Bronchus fibroblast of lung (primary cell): ENCODE results near the gene TTBK2. TPM values are rescaled to one million over a fixed set of nuclear protein-coding genes. Genes with fewer than 3 reads are reported as not detected.

ENCODE experiments used
- total RNA-seq: library from RNA; depleted of rRNA; stranded (reverse); fragments of >200 nt; gene quantifications from 2 replicates; pipeline ENCODE4 v1.2.3, GENCODE V29; 2015

TTBK2 gene
- total RNA-seq: 2.4 and 3.5 TPM in 2 replicates

DNA sequence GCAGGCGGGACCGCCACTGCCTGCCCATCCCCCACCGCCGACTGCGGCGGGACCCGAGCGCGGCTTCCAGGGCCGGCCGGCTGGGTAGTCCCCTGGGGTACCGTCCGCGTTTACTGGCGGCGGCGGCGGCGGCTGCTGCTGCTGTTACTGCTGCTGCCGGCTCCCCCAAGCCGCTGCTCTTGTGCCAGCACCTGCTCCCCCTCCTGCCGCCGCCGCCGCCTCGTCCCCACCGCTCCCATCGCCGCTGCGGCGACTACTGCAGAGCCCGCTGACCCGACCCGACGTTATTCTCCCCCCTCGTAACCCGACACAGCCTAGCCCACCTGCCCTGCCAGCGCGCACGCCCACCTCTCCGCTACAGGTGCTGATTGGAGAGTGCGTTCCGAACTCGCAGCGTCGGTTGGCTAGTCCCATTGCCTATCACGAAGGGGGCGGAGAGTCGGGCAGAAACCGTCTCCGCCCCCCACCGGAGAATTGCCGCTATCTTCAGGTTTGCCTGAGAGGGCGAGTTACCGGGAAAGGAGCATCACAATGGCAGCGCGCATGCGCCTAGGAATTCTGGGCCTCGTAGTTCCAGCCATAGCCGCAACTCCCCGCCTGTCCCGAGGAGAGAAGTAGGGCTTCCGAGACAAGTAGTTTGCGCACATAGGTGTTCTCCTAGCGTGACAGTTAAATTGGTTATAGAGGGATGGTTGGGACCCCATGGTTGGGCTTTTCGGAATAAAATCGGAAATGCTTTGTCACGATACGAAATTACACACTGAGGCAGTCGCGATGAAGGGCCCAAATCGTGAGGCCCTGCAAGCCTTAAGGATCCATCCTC lies at the start of gene TTBK2:
Gene TTBK2 (minus strand): TSS at position 260 of the 823 bp plus-strand sequence. CDS start 42,161 bp downstream, outside the sequence.

DNA sequence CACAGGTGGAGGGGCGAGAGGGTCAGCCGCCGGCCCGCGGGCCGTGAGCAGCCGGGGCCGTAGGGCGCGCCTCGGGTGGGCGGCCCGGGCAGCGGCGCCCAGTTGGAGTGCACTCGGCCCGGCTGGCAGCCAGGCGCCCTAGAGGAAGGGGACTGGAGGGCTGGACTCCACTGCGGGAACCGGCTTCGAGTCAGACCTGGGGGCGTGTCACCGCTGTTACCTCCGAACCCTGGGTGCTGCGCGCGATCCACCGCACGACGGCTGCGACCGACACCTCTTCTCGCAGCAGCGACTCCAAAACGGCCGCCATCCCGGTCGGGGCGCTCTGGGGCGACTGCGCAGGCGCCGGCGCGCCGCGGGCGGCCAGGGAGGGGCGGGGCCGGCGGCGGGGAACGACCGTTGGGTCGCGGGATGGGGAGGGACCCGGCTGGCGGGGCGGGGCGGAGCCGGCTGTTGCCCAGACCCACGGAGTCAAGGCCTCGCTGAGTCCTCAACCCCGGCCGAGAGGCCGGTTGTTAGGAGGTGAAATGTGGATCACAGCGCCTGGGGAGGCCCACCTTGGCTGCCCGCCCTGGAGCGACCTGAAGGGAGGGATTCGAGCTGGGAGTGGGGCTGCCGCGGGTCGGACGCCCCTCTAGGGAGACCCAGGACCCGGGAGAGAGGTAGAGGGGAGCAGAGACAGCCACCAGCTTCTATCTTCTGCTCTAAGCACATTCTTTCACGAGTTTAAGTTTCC lies 183.6 kb downstream of the TTBK2 start, which contains the start of gene CDAN1:
Gene CDAN1 (minus strand): TSS at position 336 of the 736 bp plus-strand sequence. CDS start 26 bp downstream, at position 310.

Other genes with a start within 250 kb of the TTBK2 start
- 9.7 and 10.9 TPM in 2 replicates for gene CDAN1, start 183.7 kb downstream of the TTBK2 start, total RNA-seq
- 13.1 and 17.8 TPM in 2 replicates for gene UBR1, start 185.3 kb upstream of the TTBK2 start, total RNA-seq
- 12.2 and 17.7 TPM in 2 replicates for gene TMEM62, start 212.8 kb upstream of the TTBK2 start, total RNA-seq